Glutamatergic neuron (in vitro differentiated cells): ENCODE results near the gene ZNF503. TPM values are rescaled to one million over a fixed set of nuclear protein-coding genes. Genes with fewer than 3 reads are reported as not detected.

Experiments
- DNase-seq: peaks from one replicate; pipeline ENCODE4 v3.0.0; 2022
- H3K27ac Mint-ChIP-seq: one replicate; pipeline ENCODE4 v1.8.0; 2020; ENCODE audit warnings: mild to moderate bottlenecking, mixed read lengths, inconsistent platforms; ENCODE audit not compliant: unreplicated experiment
- H3K27me3 Mint-ChIP-seq: one replicate; pipeline ENCODE4 v1.8.0; 2020; ENCODE audit warnings: mild to moderate bottlenecking, moderate library complexity, mixed read lengths, inconsistent platforms; ENCODE audit not compliant: unreplicated experiment
- H3K36me3 Mint-ChIP-seq: one replicate; pipeline ENCODE4 v1.8.0; 2020; ENCODE audit warnings: mild to moderate bottlenecking, mixed read lengths, inconsistent platforms; ENCODE audit not compliant: unreplicated experiment
- H3K4me1 Mint-ChIP-seq: one replicate; pipeline ENCODE4 v1.8.0; 2020; ENCODE audit warnings: mild to moderate bottlenecking, low read depth, mixed read lengths, inconsistent platforms; ENCODE audit not compliant: unreplicated experiment
- H3K4me3 Mint-ChIP-seq: one replicate; pipeline ENCODE4 v1.8.0; 2020; ENCODE audit warnings: mild to moderate bottlenecking, mixed read lengths, inconsistent platforms; ENCODE audit not compliant: unreplicated experiment
- H3K9me3 Mint-ChIP-seq: one replicate; pipeline ENCODE4 v1.8.0; 2020; ENCODE audit warnings: mild to moderate bottlenecking, moderate library complexity, mixed read lengths, inconsistent platforms; ENCODE audit not compliant: unreplicated experiment
- total RNA-seq: library from RNA; stranded (reverse); fragmentation: NEBNext Ultra II Directional; extraction: Animal tissue kit (Norgen Biotek cat#: 25700); gene quantifications from one replicate; pipeline ENCODE4 v1.2.1, GENCODE V29; 2021; ENCODE audit not compliant: unreplicated experiment
- TF ChIP-seq, protein P1 (sequence below): fragments of 200-600 bp; sonication (generic); IDR thresholded peaks from one replicate; pipeline ENCODE4 v1.5.0; 2021; ENCODE audit not compliant: partially characterized antibody, unreplicated experiment

The ZNF503 gene
- total RNA-seq, 1 donor from 2014 or later = 5.6 TPM

DNA sequence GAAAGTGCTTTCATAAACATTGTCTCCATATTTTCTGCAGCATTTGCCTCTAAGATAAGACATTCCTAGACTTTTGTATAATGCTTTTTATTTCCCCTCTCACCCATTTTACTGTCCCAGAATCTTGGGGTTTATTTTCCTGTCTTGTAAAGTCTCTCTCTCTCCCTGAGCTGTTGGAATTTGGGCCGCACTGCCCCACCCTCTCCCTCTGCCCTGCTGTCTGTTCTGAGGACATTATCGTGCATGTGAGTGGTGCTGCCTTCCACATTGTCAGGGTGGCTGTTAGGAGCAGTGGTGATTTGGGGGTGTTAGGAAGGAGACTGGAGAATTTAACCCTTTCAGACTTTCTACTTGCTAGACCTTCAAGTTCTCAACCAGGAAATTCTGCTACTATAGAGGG, 46.6 kb upstream of the ZNF503 start:
- no peak overlapping the region for H3K4me3 Mint-ChIP-seq
- H3K27me3 Mint-ChIP-seq = peaks cover 2% of the 10 kb centered on the region
- H3K9me3 Mint-ChIP-seq = peaks cover 7% of the 10 kb centered on the region
- no peak for DNase-seq
- H3K36me3 Mint-ChIP-seq = peaks cover 10% of the 10 kb centered on the region
- peaks cover 20% of the 10 kb centered on the region for H3K4me1 Mint-ChIP-seq
- no peak overlapping the region for H3K27ac Mint-ChIP-seq
- TF ChIP-seq, protein P1, sequence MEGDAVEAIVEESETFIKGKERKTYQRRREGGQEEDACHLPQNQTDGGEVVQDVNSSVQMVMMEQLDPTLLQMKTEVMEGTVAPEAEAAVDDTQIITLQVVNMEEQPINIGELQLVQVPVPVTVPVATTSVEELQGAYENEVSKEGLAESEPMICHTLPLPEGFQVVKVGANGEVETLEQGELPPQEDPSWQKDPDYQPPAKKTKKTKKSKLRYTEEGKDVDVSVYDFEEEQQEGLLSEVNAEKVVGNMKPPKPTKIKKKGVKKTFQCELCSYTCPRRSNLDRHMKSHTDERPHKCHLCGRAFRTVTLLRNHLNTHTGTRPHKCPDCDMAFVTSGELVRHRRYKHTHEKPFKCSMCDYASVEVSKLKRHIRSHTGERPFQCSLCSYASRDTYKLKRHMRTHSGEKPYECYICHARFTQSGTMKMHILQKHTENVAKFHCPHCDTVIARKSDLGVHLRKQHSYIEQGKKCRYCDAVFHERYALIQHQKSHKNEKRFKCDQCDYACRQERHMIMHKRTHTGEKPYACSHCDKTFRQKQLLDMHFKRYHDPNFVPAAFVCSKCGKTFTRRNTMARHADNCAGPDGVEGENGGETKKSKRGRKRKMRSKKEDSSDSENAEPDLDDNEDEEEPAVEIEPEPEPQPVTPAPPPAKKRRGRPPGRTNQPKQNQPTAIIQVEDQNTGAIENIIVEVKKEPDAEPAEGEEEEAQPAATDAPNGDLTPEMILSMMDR = no peak

DNA sequence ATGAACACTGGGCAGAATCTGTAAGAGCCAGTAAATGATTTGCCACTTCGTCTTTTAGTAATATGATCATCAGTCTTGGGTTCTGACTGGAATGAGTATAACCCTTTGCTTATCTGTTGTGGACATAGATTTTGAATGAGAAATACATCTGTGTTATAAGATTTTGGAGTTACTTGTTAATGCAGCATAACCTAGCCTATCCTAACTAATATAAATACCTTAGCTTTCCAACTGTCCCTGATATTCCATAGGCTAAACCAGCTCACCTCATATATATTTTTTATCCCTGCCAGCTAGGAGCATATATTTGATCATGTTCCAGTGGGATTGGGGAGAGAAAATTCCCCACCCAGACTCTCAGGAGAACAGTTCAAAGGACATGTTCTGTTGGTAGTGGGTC, 44.9 kb upstream of the ZNF503 start:
- H3K36me3 Mint-ChIP-seq = peaks cover 17% of the 10 kb centered on the region
- H3K4me1 Mint-ChIP-seq = peaks cover 20% of the 10 kb centered on the region
- peaks cover 9% of the 10 kb centered on the region for H3K9me3 Mint-ChIP-seq
- H3K27me3 Mint-ChIP-seq = peaks cover 2% of the 10 kb centered on the region
- no peak for DNase-seq
- TF ChIP-seq, protein P1 = no peak
- no peak overlapping the region for H3K27ac Mint-ChIP-seq
- H3K4me3 Mint-ChIP-seq = no peak overlapping the region

DNA sequence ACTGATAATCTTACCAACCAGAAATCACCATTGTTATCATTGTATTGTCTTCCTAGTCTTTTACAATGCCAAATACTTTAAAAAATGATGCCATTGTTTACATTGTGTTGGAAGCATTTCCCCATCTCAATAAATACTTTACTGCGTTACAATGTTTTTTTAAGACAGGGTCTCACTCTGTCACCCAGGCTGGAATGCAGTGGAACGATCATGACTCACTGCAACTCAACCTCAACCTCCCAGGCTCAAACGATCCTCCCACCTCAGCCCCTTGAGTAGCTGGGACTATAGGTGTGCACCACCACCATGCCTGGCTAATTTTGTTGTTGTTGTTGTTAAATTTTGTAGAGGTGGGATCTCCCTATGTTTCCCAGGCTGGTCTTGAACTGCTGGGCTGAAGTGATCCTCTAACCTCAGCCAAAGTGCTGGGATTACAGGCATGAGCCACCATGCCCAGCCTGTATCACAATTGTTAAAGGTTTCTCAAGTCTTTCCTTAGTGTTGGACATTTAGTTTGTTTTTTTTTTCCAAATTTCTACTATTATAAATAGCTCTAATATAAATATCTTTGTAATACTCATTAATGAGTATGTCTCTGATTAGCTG, 43.3 kb upstream of the ZNF503 start:
- DNase-seq = no peak
- Mint-ChIP-seq H3K36me3 (peaks cover 17% of the 10 kb centered on the region), H3K27ac (no peak overlapping the region), H3K4me3 (no peak overlapping the region), H3K27me3 (no peaks in the 10 kb centered on the region), H3K4me1 (peaks cover 6% of the 10 kb centered on the region), H3K9me3 (peaks cover 6% of the 10 kb centered on the region)
- TF ChIP-seq, protein P1 = no peak

DNA sequence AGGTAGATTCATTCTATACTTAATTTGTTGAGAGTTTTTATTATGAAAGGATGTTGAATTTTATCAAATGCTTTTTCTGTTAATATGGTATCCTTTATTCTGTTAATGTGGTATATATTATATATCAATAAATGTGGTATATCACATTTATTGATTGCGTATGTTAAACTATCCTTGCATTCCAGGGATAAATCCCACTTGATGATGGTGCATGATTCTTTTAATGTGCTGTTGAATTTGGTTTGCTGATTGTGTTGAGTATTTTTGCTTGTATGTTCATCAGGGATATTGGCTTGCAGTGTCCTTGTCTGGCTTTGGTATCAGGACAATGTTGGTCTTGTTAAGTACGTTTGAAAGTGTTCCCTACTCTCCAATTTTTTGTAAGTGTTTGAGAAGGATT, 41.8 kb upstream of the ZNF503 start:
- DNase-seq = no peak
- Mint-ChIP-seq H3K27ac (no peak overlapping the region), H3K4me1 (no peaks in the 10 kb centered on the region), H3K27me3 (peaks cover 2% of the 10 kb centered on the region), H3K9me3 (peaks cover 6% of the 10 kb centered on the region), H3K36me3 (peaks cover 17% of the 10 kb centered on the region), H3K4me3 (no peak overlapping the region)
- TF ChIP-seq, protein P1 = no peak

DNA sequence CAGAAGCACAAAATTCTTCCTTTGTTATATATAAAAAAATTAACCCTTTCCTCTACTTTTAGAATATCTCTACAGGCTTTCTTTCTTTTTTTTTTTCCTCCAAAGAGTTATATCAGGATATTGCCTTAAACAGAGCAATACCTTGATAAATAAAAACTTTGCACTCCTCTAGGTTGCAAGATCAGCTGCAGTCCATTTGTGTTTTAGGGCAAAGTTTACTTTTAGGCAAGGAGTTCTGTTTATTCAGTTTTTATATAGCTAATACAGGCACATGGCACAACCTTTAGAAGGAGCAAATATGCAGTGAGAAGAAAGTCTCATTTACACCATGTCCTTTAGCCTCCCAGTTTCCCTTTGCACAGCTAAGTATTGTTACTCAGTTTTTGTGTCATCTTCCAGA, 40.1 kb upstream of the ZNF503 start:
- peaks cover 6% of the 10 kb centered on the region for H3K9me3 Mint-ChIP-seq

More for the DNA sequence above, 40.1 kb upstream of the ZNF503 start:
- no peak overlapping the region for H3K27ac Mint-ChIP-seq
- peaks cover 2% of the 10 kb centered on the region for H3K27me3 Mint-ChIP-seq
- no peak overlapping the region for H3K4me3 Mint-ChIP-seq
- H3K36me3 Mint-ChIP-seq = peaks cover 17% of the 10 kb centered on the region
- H3K4me1 Mint-ChIP-seq = no peaks in the 10 kb centered on the region
- no peak for DNase-seq
- TF ChIP-seq, protein P1 = no peak
